Stimulated activated CD8-positive, alpha-beta memory T cell treated with anti-CD3 and anti-CD28 coated beads, Interleukin-15, amount 100 ng/mL, for 24 hours (primary cell): ENCODE measurements around the gene CNMD.

Experiments used
- DNase-seq: peaks from one replicate; pipeline ENCODE4 v3.0.0-alpha.2; 2020; ENCODE audit warnings: low read depth

CNMD gene

DNA sequence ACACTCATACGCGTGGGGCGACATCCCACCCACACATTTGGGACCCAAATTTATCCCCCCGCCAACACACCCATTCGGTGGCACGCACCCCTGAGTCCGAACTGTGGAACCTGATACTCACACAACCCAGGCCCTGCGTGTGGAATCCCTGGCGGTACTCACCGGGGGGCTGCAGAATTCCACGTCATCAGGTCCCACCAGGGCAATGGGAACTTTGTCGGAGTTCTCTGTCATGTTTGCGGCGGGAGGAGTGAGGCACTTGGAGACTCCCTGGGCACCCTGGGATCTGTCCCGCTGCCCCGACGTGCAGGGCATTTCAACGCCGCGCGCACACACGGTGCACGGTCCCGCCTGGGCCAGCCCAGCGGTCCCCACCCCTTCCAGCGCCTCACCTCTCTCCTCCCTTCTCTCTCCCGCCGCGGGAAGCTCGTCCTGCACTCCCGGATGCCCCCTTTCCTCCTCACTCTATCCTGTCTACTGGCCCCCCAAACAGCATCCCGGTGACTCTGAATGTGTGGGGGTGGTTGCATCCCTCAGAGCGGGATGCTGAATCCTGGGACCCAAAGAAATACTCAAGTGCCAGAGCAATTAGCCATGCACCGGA is at the start of gene CNMD:
Gene CNMD (minus strand): TSS at position 353 of the 604 bp plus-strand sequence. CDS start 119 bp downstream, at position 234.
- no peak for DNase-seq

GRCh38 chr13:52788011-52788410 is 48.4 kb upstream of the CNMD start:
- no peak for DNase-seq

- DNase-seq: no peak
These were observed 47.6 kb upstream of the CNMD start for GRCh38 chr13:52787235-52787634.

GRCh38 chr13:52786766-52787165 is 47.1 kb upstream of the CNMD start:
- no peak for DNase-seq

- no peak for DNase-seq
These were observed 46.1 kb upstream of the CNMD start for GRCh38 chr13:52785739-52786138.

DNA sequence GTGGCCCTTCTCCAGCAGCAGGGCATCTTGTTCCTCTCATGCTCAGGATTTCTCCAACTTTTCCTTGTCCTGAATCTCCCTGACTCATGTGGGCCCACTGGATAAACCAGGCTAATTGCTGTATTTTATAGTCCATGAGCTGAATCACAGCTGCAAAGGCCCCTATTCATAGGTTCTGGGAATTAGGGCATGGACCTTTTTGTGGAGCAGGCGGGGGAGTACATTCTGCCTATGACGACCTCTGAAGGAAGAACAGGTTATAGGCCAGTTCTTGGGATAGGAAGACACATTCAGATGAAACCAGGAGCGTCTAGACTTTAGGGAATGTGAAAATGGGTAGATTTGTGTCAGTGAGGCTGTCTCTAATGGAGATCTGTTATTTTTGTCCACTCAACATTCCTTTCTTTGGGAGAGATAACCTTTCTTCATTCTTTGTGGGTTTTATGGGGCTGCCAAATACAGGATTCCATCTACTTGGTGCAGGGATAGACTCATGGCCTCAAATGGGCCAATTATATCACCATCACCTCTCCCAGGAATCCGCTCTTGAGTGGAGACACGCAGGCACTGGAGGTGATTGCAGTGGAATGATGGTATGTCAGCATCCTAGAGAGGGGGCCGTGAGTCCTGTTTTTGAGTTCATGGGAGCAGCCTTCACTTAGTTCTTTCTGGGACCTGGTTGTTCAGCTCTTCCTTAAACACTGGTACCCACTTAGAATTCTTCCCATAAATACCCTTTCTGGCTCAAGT is 45.1 kb upstream of the CNMD start:
- DNase-seq: no peak

DNA sequence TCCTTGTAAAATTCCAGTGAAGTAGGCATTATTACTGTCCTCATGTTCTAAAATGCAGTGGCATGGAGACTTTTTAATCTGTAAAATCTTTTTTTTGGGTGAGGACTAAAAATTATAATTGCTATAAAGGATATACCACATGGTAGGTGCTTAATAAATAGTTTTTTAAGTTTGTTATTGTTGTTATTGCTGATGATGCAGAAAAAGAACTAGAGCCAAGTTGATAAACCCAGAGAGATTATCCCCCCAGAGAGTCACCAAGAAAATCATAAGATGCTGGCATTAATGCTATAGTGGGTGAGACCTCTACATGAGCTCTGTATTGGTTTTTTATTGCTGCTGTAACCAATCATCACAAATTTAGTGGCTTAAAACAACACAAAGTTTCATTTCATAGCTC is 44.3 kb upstream of the CNMD start:
- no peak for DNase-seq

- DNase-seq: no peak
These were observed 43.1 kb upstream of the CNMD start for GRCh38 chr13:52782471-52783448.

DNA sequence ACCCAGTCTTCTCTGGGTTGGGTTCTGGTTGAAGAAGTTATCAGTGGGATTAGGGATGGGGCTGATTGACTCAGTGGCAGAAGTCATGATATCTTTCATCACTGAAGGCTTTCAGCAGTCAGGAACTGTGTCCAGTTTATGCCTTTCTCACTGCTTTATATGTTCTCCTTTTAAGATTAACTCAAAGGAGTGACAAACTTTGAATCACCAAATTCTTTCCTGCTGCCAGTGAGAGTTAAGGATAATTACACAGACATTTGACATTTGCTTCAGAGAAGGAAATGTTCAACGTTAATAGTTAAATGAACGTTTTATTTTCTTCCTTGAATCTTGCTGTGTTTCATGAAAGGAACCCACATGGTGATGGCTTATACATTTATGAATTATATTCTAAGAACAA is 41.0 kb upstream of the CNMD start:
- no peak for DNase-seq

DNA sequence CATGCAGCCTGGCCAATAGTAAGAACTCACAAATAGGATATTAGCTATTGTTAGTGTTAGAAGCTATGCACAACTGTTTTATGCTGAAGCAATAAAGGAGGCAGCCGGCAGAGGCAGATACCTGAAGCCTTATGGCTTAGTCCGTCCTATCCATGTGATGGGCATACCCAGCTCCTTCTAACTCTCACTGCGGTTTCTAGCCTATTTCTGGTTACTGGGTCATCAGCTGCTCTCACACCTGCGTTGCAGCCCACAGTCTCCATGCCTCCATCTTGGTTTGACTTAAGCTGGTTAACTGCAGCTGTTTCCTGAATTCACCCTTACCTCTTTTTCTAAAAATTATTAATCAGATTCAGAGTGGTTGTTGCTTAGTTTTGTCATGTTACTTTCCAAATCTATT is 40.5 kb upstream of the CNMD start:
- DNase-seq: no peak

GRCh38 chr13:52779103-52779502 is 39.5 kb upstream of the CNMD start:
- DNase-seq: no peak

GRCh38 chr13:52776726-52777125 is 37.1 kb upstream of the CNMD start:
- no peak for DNase-seq

- no peak for DNase-seq
These were observed 35.9 kb upstream of the CNMD start for GRCh38 chr13:52775511-52775910.

DNA sequence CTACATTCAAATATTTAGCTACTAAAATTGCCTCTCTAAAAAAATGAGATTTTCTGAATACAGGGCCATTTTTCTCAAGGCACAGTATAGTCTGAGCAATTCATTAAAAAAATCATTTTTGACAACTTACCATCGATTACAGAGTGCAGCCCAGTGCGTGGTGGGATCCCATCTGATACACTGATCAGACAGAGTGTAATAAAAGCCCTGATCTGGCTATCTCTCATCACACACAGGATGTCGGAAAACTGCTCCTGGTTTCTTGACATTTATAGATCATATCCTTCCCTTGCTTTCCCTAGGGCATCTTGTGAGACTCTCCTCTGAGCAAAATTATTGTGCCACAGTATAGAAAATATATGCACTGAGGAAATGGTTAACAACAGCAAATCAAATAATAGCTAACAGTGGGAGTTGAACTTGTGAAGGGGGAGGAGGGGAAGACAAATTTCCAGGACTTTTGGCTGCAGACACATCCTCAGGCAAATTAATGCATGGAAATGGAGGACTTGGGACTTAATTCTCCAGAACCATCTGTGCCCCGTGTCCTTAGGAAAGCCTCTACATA is 28.4 kb upstream of the CNMD start:
- DNase-seq: no peak

DNA sequence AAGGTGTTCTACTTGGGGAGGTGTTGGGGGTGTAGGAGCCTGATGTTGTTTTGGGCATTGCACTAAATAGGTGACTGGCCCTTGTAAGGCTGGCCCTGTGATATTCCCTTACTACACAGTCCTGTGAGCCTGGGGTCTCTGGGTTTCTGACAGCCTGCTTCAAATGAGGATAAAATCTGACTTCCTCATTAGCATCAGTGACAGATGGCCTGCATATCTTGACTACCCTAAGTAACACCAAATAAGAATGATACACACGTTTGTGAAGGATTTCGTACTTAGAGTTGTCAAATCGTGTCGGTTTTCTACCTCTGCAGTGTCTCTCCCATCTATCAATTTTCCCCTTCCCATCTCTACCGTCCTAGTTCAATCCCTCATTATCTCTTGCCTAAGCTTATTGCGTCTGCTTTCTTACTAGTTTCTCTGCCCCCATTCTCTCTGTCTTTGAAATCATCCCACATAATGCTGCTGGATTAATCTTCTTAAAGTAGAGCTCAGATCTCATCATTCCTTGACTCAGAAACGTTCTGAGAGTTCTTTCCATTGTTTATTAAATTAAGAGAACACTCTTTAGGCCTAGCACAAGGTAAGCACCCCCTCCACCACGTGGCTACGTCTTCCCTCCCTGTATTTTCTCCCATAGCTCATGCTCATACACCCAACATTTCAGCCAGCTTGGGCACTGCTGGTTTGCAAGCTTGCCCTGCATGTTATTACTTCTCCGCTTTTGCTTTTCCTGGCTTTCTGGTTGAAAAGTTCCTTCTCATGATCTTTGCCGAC is 26.2 kb upstream of the CNMD start:
- DNase-seq: no peak

DNA sequence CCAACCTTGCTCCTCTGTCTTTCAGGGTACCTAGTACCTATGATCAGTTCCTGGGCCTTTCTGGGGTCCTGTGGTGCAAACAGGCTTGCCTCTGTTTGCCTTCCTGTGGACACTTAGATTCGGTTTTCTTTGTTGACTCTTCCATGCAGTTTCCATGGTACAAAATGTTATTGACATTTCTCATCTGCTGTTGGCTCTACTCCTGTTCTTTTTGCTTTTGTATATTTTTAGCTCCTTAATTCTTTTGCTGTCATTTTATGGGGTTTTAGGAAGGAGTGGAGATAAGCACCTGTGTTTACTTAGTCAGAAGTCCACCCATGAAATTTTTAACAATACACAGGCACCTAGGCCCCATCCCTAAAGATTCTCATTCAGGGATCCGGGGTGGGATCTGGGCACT is 20.5 kb upstream of the CNMD start:
- DNase-seq: no peak

- DNase-seq: no peak
These were observed 18.5 kb upstream of the CNMD start for GRCh38 chr13:52758114-52758513.

DNA sequence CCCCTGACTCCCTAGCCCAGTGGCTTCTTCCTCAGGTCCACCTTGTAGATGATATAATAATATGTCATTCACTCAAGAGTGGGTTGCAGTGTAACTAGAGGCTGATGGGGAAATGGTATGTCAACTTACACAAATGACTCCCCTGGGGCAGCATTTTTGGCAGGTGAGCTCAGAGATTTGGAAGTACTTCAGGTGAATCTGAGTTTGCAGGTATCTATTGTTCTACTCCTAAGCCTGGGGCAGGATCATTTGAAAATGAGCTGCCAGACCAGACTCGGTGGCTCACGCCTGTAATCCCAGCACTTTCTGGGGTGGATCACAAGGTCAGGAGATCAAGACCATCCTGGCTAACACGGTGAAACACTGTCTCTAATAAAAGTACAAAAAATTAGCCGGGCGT is 11.6 kb upstream of the CNMD start:
- DNase-seq: no peak

- DNase-seq: no peak
These were observed 11.1 kb upstream of the CNMD start for GRCh38 chr13:52750713-52751112.

- no peak for DNase-seq
These were observed 9.8 kb upstream of the CNMD start for GRCh38 chr13:52749419-52749818.

DNA sequence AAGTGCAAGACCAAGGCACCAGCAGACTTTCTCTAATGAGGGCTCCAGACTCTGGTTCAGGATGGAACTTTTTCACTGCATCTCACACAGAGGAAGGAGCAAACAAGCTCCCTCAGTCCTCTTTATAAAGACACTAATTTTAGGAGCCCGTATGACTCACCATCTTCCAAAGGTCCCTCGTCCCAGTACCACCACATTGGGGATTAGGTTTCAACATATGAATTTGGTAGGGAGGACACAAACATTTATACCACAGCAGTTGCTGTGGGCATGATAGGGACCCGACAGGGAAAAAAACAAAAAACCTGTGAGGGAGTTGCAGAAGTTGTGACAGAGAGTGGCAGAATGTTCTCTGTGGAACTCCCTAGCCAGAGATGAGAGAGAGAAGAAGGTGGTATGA is 6.5 kb upstream of the CNMD start:
- DNase-seq: no peak
